Measurements from ENCODE around the gene SDC1.

DNA sequence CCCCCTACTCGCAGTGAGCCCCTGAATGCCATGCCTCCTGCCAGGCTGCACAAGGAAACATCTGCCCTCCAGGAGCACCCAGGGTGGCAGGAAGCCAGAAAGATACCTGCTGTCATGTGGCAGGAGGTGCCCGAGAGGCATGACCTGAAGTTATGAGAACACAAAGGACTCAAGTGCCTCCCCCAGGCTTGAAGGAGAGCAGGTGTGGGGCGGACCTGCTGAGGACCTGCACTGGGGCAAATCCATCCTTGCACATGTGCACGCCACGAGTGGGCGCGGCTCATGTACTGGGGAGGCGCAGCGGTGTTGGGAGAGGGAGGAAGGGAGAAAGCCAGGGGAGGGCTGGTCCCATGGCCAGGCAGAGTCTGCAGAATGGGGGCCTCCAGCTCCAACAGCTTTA, 26.9 kb downstream of the SDC1 start:
- peak in 1 of 5 experiments; percentile 17 for TF ChIP-seq CTCF (IDR thresholded peaks at IDR 0.05)
- TF ChIP-seq POLR2AphosphoS5 (IDR thresholded peaks at IDR 0.05), result peak in 2 of 3 donors; percentile 55 to 75
- TF ChIP-seq POLR2A (IDR thresholded peaks at IDR 0.05), result no peak
- TF ChIP-seq EP300 (IDR thresholded peaks at IDR 0.05; ENCODE audit: low read depth), result no peak
